Measurements from ENCODE around the gene C10orf105.

The C10orf105 gene

DNA sequence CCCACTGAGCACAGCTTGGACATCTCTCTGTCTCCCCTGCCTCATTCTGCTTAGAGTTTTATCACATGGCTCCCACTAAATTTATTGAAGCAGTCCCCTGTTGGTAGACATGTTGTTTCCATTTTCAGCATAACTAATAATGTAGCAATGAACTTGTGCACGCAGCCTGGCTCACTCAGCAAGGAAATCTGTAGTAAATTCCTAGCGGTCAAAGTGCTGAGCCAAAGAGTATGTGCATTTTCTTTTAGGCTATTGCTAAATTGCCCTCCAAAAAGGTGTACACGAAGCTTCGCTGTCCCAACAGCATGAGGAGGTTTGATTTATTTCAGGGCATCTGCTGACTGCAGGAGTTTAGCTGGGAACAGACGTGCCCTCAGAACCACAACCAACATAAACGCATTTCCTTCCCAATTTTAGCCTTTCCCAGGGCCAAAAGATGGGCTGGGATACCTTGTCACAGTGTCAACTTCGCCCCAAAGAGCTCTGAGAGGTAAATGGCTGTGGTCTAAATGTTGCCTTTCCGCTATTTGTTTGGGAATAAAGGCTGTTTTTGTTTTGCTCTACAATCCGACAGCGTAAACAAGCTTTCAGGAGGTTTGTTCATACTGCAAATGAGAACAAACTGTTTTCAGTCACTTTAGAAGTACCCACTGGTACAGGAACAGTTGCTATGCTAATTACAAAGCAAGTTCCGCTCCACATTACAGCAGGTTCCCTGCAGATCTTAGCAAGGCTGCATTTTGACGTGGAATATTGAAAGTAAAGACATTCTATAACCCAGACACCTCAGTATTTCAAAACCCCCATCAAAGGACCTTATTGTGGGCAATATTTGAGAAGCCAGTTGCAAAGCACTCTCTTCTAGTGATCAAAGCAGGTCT lies 37.0 kb upstream of the C10orf105 start:
- Histone ChIP-seq H3K4me1 (ENCODE audit: control insufficient read depth, insufficient read depth, low read length) (no peaks in the 10 kb centered on the region), H3K27ac (ENCODE audit: extremely low read depth, low read depth, low read length) (no peak overlapping the region), H3K9me3 (ENCODE audit: control insufficient read depth, insufficient read depth, low read depth, low read length) (no peaks in the 10 kb centered on the region), H3K4me3 (ENCODE audit: low read depth, low read length) (no peak overlapping the region), H3K36me3 (ENCODE audit: control insufficient read depth in 2 of 2, insufficient read depth in 1 of 2, low read length in 2 of 2) (no peaks in the 10 kb centered on the region)
- CTCF ChIA-PET, result interaction anchor here (0.9 to 1.3 kb wide), 2 partner anchors 55 to 140 kb away, joined by 3 read pairs; no protein-coding TSS in a partner anchor
- POLR2A ChIA-PET, result no interaction called here
- TF ChIP-seq ZNF76 (tag by site-specific recombination; IDR thresholded peaks at IDR 0.05; ENCODE audit: borderline replicate concordance, low read depth), result no peak
- no peak for TF ChIP-seq ZNF571 (tag by site-specific recombination; IDR thresholded peaks at IDR 0.05)
- TF ChIP-seq, protein P1, sequence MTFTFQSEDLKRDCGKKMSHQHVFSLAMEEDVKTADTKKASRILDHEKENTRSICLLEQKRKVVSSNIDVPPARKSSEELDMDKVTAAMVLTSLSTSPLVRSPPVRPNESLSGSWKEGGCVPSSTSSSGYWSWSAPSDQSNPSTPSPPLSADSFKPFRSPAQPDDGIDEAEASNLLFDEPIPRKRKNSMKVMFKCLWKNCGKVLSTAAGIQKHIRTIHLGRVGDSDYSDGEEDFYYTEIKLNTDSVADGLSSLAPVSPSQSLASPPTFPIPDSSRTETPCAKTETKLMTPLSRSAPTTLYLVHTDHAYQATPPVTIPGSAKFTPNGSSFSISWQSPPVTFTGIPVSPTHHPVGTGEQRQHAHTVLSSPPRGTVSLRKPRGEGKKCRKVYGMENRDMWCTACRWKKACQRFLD (tag by site-specific recombination; IDR thresholded peaks at IDR 0.05), result no peak
- TF ChIP-seq, protein P2, sequence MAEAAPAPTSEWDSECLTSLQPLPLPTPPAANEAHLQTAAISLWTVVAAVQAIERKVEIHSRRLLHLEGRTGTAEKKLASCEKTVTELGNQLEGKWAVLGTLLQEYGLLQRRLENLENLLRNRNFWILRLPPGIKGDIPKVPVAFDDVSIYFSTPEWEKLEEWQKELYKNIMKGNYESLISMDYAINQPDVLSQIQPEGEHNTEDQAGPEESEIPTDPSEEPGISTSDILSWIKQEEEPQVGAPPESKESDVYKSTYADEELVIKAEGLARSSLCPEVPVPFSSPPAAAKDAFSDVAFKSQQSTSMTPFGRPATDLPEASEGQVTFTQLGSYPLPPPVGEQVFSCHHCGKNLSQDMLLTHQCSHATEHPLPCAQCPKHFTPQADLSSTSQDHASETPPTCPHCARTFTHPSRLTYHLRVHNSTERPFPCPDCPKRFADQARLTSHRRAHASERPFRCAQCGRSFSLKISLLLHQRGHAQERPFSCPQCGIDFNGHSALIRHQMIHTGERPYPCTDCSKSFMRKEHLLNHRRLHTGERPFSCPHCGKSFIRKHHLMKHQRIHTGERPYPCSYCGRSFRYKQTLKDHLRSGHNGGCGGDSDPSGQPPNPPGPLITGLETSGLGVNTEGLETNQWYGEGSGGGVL (tag by site-specific recombination; IDR thresholded peaks at IDR 0.05), result no peak
- TF ChIP-seq YY2 (tag by site-specific recombination; IDR thresholded peaks at IDR 0.05), result no peak
- TF ChIP-seq ZNF501 (tag by site-specific recombination; IDR thresholded peaks at IDR 0.05), result no peak
- TF ChIP-seq, protein P3, sequence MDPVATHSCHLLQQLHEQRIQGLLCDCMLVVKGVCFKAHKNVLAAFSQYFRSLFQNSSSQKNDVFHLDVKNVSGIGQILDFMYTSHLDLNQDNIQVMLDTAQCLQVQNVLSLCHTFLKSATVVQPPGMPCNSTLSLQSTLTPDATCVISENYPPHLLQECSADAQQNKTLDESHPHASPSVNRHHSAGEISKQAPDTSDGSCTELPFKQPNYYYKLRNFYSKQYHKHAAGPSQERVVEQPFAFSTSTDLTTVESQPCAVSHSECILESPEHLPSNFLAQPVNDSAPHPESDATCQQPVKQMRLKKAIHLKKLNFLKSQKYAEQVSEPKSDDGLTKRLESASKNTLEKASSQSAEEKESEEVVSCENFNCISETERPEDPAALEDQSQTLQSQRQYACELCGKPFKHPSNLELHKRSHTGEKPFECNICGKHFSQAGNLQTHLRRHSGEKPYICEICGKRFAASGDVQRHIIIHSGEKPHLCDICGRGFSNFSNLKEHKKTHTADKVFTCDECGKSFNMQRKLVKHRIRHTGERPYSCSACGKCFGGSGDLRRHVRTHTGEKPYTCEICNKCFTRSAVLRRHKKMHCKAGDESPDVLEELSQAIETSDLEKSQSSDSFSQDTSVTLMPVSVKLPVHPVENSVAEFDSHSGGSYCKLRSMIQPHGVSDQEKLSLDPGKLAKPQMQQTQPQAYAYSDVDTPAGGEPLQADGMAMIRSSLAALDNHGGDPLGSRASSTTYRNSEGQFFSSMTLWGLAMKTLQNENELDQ (tag by site-specific recombination; IDR thresholded peaks at IDR 0.05; ENCODE audit: low read depth), result no peak
- TF ChIP-seq, protein P4, sequence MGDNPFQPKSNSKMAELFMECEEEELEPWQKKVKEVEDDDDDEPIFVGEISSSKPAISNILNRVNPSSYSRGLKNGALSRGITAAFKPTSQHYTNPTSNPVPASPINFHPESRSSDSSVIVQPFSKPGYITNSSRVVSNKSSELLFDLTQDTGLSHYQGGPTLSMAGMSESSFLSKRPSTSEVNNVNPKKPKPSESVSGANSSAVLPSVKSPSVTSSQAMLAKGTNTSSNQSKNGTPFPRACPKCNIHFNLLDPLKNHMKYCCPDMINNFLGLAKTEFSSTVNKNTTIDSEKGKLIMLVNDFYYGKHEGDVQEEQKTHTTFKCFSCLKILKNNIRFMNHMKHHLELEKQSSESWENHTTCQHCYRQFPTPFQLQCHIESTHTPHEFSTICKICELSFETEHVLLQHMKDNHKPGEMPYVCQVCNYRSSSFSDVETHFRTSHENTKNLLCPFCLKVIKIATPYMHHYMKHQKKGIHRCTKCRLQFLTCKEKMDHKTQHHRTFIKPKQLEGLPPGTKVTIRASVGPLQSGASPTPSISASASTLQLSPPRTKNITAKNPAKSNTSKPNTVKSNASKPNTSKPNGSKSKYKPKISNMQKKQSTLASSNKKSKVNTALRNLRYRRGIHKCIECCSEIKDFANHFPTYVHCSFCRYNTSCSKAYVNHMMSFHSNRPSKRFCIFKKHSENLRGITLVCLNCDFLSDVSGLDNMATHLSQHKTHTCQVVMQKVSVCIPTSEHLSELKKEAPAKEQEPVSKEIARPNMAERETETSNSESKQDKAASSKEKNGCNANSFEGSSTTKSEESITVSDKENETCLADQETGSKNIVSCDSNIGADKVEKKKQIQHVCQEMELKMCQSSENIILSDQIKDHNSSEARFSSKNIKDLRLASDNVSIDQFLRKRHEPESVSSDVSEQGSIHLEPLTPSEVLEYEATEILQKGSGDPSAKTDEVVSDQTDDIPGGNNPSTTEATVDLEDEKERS (tag by site-specific recombination; IDR thresholded peaks at IDR 0.05), result no peak
- no peak for TF ChIP-seq PRDM1 (tag by site-specific recombination; IDR thresholded peaks at IDR 0.05)
- TF ChIP-seq, protein P5, sequence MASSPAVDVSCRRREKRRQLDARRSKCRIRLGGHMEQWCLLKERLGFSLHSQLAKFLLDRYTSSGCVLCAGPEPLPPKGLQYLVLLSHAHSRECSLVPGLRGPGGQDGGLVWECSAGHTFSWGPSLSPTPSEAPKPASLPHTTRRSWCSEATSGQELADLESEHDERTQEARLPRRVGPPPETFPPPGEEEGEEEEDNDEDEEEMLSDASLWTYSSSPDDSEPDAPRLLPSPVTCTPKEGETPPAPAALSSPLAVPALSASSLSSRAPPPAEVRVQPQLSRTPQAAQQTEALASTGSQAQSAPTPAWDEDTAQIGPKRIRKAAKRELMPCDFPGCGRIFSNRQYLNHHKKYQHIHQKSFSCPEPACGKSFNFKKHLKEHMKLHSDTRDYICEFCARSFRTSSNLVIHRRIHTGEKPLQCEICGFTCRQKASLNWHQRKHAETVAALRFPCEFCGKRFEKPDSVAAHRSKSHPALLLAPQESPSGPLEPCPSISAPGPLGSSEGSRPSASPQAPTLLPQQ (tag by site-specific recombination; IDR thresholded peaks at IDR 0.05), result no peak
- TF ChIP-seq ZNF837 (tag by site-specific recombination; IDR thresholded peaks at IDR 0.05), result no peak

DNA sequence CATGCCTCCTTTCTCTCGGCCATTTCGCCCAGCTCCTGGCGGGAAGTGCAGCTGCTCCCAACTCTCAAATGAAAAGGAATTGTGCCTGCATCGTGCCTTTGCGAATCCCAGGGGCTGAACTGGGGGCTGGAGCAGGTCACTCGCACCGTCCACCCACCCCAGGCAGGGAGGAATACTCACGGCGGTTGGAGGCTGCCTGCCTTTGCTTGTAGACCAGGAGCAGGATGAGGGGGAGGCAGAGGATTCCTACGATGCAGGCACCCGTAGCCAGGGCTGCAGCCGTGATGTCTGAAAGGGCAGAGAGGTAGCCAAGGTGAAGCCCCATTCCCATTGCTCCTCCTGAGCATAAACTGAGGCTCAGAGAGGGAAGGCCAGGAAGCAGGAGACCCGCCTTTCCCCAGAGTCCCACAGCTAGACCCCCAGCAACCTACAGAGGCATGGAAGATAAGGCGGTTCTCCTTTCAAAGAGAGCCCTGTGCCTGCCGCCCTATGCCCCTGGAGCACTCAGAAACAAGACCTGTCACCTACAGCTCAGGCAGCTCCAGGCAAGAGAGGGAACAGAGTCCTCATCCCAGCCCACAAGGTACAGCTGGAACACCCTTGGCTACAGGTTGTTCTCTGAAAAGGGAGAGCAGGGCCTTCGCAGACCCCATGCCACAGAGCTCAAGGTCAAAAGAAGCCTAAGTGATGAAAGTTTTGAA lies 35.8 kb upstream of the C10orf105 start:
- H3K4me1 ChIP-seq (ENCODE audit: control insufficient read depth, insufficient read depth, low read length), result no peaks in the 10 kb centered on the region
- TF ChIP-seq GFI1B (tag by site-specific recombination; IDR thresholded peaks at IDR 0.05) (no peak), ZNF571 (tag by site-specific recombination; IDR thresholded peaks at IDR 0.05) (no peak), TRIM28 (IDR thresholded peaks at IDR 0.05; ENCODE audit: borderline replicate concordance, low read length) (no peak), ZNF426 (tag by site-specific recombination; IDR thresholded peaks at IDR 0.05) (no peak), ZEB2 (tag by site-specific recombination; IDR thresholded peaks at IDR 0.05) (no peak), MEIS1 (CRISPR knock-in tag; IDR thresholded peaks at IDR 0.05; ENCODE audit: borderline replicate concordance) (no peak), OVOL3 (tag by site-specific recombination; IDR thresholded peaks at IDR 0.05) (no peak), ZNF311 (tag by site-specific recombination; IDR thresholded peaks at IDR 0.05; ENCODE audit: borderline replicate concordance) (no peak), ZNF585B (tag by site-specific recombination; IDR thresholded peaks at IDR 0.05) (no peak), ZNF776 (tag by site-specific recombination; IDR thresholded peaks at IDR 0.05; ENCODE audit: borderline replicate concordance) (no peak)
- TF ChIP-seq, protein P6, sequence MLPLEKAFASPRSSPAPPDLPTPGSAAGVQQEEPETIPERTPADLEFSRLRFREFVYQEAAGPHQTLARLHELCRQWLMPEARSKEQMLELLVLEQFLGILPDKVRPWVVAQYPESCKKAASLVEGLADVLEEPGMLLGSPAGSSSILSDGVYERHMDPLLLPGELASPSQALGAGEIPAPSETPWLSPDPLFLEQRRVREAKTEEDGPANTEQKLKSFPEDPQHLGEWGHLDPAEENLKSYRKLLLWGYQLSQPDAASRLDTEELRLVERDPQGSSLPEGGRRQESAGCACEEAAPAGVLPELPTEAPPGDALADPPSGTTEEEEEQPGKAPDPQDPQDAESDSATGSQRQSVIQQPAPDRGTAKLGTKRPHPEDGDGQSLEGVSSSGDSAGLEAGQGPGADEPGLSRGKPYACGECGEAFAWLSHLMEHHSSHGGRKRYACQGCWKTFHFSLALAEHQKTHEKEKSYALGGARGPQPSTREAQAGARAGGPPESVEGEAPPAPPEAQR (tag by site-specific recombination; IDR thresholded peaks at IDR 0.05), result no peak

More for the DNA sequence above, 35.8 kb upstream of the C10orf105 start:
- H3K27ac ChIP-seq (ENCODE audit: extremely low read depth, low read depth, low read length), result no peak overlapping the region
- ChIA-PET CTCF (interaction anchor here (0.7 to 1.8 kb wide), 4 partner anchors 9 to 141 kb away, joined by 3 to 4 read pairs (median 3); no protein-coding TSS in a partner anchor), POLR2A (no interaction called here)
- no peaks in the 10 kb centered on the region for H3K36me3 ChIP-seq (ENCODE audit: control insufficient read depth in 2 of 2, insufficient read depth in 1 of 2, low read length in 2 of 2)
- no peak overlapping the region for H3K4me3 ChIP-seq (ENCODE audit: low read depth, low read length)
- no peaks in the 10 kb centered on the region for H3K9me3 ChIP-seq (ENCODE audit: control insufficient read depth, insufficient read depth, low read depth, low read length)
